ENCODE results near the gene DEPP1.
"Not testable (repeated sequence)": the region's sequence is repeated elsewhere in the genome, so short reads cannot be mapped to it uniquely, and the experiment has no call there.

Gene DEPP1

GRCh38 chr10:44978570-44979280 lies at the start of gene DEPP1:
TSS of gene DEPP1 (minus strand) at chr10:44978809. CDS start at chr10:44978030, 779 bp downstream.
- no peak for DNase-seq

GRCh38 chr10:45023426-45023825 lies 44.8 kb upstream of the DEPP1 start:
- no peak for DNase-seq

- no peak for DNase-seq
Observed at GRCh38 chr10:45015590-45015989, 37.0 kb upstream of the DEPP1 start.

- DNase-seq: not testable (repeated sequence)
Observed at GRCh38 chr10:45014557-45014956, 35.9 kb upstream of the DEPP1 start.

GRCh38 chr10:45008524-45009161 lies 30.0 kb upstream of the DEPP1 start:
- peak; percentile 66 for DNase-seq

- DNase-seq: no peak
Observed at GRCh38 chr10:45006276-45007030, 27.8 kb upstream of the DEPP1 start.

GRCh38 chr10:45005284-45005683 lies 26.7 kb upstream of the DEPP1 start:
- no peak for DNase-seq

- no peak for DNase-seq
Observed at GRCh38 chr10:45004661-45005060, 26.1 kb upstream of the DEPP1 start.

- no peak for DNase-seq
Observed at GRCh38 chr10:45003432-45004000, 24.9 kb upstream of the DEPP1 start.

GRCh38 chr10:45001381-45002148 lies 23.0 kb upstream of the DEPP1 start:
- DNase-seq: peak; percentile 43

- peak; percentile 59 for DNase-seq
Observed at GRCh38 chr10:45000752-45001380, 22.3 kb upstream of the DEPP1 start, which contains the start of gene ZNF22. TSS of gene ZNF22 (plus strand) at chr10:45000923. CDS start at chr10:45003369, 2,446 bp downstream.

- DNase-seq: no peak
Observed at GRCh38 chr10:45000138-45000751, 21.6 kb upstream of the DEPP1 start.

- DNase-seq: no peak
Observed at GRCh38 chr10:44998146-44998631, 19.6 kb upstream of the DEPP1 start.

- no peak for DNase-seq
Observed at GRCh38 chr10:44997105-44997748, 18.6 kb upstream of the DEPP1 start.

GRCh38 chr10:44995914-44996669 lies 17.5 kb upstream of the DEPP1 start:
- DNase-seq: no peak

GRCh38 chr10:44995581-44995913 lies 16.9 kb upstream of the DEPP1 start:
- DNase-seq: peak; percentile 28

- DNase-seq: no peak
Observed at GRCh38 chr10:44994752-44995530, 16.3 kb upstream of the DEPP1 start.

GRCh38 chr10:44993922-44994751 lies 15.5 kb upstream of the DEPP1 start:
- DNase-seq: no peak

Measured in activated CD4-positive, alpha-beta T cell treated with anti-CD3 and anti-CD28 coated beads, Interleukin-10, Interleukin-2, amounts not matched to agents 100 ng/mL and 50 ng/mL, durations not matched to agents 16 hours and 8 hours (primary cell).